Right lung (tissue), 5 donors: Measurements from ENCODE around the gene ALOX5AP. TPM values are rescaled to one million over a fixed set of nuclear protein-coding genes. Genes with fewer than 3 reads are reported as not detected.

Source experiments
- DNase-seq, 2 donors: peaks; one replicate each; pipeline ENCODE4 v3.0.0-alpha.2; 2013
- polyA plus RNA-seq, 5 donors: library from polyadenylated mRNA; unstranded; fragments of 120-200 nt; gene quantifications; one replicate each; pipeline versions ENCODE4 v1.2.1 to v1.2.3, GENCODE V29; 2013; ENCODE audit warnings: inconsistent platforms in 1 of 5, low replicate concordance in 1 of 5; ENCODE audit not compliant: insufficient read length in 5 of 5, insufficient read depth in 1 of 5

ALOX5AP gene
- polyA plus RNA-seq, 5 donors = 3.5 to 5.7 (median 4.5) TPM

GRCh38 chr13:30796631-30797601 lies 61.6 kb downstream of the ALOX5AP start:
- DNase-seq = no peak

- no peak for DNase-seq
Observed at GRCh38 chr13:30797847-30798535, 62.6 kb downstream of the ALOX5AP start.

- DNase-seq = no peak
Observed at GRCh38 chr13:30798776-30799355, 63.5 kb downstream of the ALOX5AP start.

- no peak for DNase-seq
Observed at GRCh38 chr13:30799356-30799824, 64.0 kb downstream of the ALOX5AP start.

GRCh38 chr13:30800107-30800506 lies 64.8 kb downstream of the ALOX5AP start:
- no peak for DNase-seq

- no peak for DNase-seq
Observed at GRCh38 chr13:30802501-30802900, 67.2 kb downstream of the ALOX5AP start.

GRCh38 chr13:30802953-30803478 lies 67.7 kb downstream of the ALOX5AP start:
- peak; percentile 67 to 73 for DNase-seq

GRCh38 chr13:30803749-30804148 lies 68.4 kb downstream of the ALOX5AP start:
- DNase-seq = no peak

GRCh38 chr13:30804474-30804873 lies 69.1 kb downstream of the ALOX5AP start:
- no peak for DNase-seq

- DNase-seq = no peak
Observed at GRCh38 chr13:30805132-30805537, 69.8 kb downstream of the ALOX5AP start.

GRCh38 chr13:30805603-30806011 lies 70.3 kb downstream of the ALOX5AP start:
- DNase-seq = no peak

- DNase-seq = no peak
Observed at GRCh38 chr13:30806784-30807183, 71.4 kb downstream of the ALOX5AP start.

- DNase-seq = no peak
Observed at GRCh38 chr13:30807392-30807791, 72.0 kb downstream of the ALOX5AP start.

GRCh38 chr13:30808600-30808999 lies 73.3 kb downstream of the ALOX5AP start:
- no peak for DNase-seq

- no peak for DNase-seq
Observed at GRCh38 chr13:30809787-30810186, 74.4 kb downstream of the ALOX5AP start.

GRCh38 chr13:30810261-30810701 lies 74.9 kb downstream of the ALOX5AP start:
- DNase-seq = no peak

GRCh38 chr13:30810801-30811200 lies 75.5 kb downstream of the ALOX5AP start:
- no peak for DNase-seq

Other genes with a start within 250 kb of the ALOX5AP start
- 10 to 100 TPM; 23.1 to 34.0 (median 28.0) TPM for gene USPL1, start 117.6 kb upstream of the ALOX5AP start, polyA plus RNA-seq
- gene MEDAG, start 170.7 kb downstream of the ALOX5AP start, polyA plus RNA-seq = 1 to 10 TPM; 2.7 to 4.3 (median 4.1) TPM
- 1 to 10 TPM in 4 of 5 donors, under 1 TPM in 1; 0.57 to 3.3 (median 1.6) TPM for gene TEX26, start 197.1 kb downstream of the ALOX5AP start, polyA plus RNA-seq